ENCODE data around the gene PTK7.

DNA sequence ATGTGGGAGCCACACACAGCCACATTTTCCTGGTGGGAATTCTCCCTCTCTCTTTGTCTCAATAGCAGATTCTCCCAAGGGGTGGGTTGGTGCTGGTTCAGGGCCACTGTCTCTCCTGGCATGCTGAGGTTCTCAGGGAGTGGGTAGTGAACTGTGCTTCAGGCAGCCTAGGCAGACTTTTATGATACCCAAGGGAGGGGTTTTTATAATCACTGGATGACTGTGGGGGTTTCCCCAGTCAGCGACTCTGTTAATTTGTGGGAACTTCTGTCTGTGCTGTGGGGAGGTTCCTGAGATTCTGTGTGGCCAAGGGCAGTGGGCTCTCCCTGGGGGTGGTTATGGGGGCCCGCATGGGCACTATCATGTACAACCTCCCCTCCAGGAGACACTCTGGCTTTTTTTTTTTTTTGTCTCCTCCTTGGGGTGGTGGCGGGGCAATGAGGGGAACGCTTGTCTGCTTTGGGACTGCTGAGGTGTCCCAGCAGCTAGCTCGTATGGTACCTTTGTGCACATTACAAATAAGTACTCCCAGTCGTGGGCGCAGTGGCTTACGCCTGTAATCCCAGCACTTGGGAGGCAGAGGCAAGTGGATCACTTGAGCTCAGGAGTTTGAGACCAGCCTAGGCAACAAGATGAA is 10.0 kb downstream of the PTK7 start:
- TF ChIP-seq SP1 (IDR thresholded peaks at IDR 0.05) (no peak), CTBP1 (IDR thresholded peaks at IDR 0.05; ENCODE audit: borderline replicate concordance) (no peak), LEF1 (IDR thresholded peaks at IDR 0.05; ENCODE audit: borderline replicate concordance) (no peak), FOXM1 (IDR thresholded peaks at IDR 0.05; ENCODE audit: borderline replicate concordance) (no peak), L3MBTL2 (conservative IDR thresholded peaks at IDR 0.05) (no peak), NFRKB (IDR thresholded peaks at IDR 0.05) (no peak), ELF4 (IDR thresholded peaks at IDR 0.05) (no peak), FOXK2 (IDR thresholded peaks at IDR 0.05) (no peak), SUZ12 (IDR thresholded peaks at IDR 0.05) (no peak), TARDBP (IDR thresholded peaks at IDR 0.05) (no peak), FOXA1 (IDR thresholded peaks at IDR 0.05) (no peak), ARNT (IDR thresholded peaks at IDR 0.05) (no peak), BHLHE40 (IDR thresholded peaks at IDR 0.05; ENCODE audit: borderline replicate concordance) (no peak), ZNF384 (IDR thresholded peaks at IDR 0.05) (no peak)

All from HEK293T (cell line).